NCI-H1092 treated with DMSO at 0.1 percent for 48 hours (cell line): ENCODE measurements around the gene CLEC2L.
"Not testable (repeated sequence)": the region's sequence is repeated elsewhere in the genome, so short reads cannot be mapped to it uniquely, and the experiment has no call there.

Experiments used
- DNase-seq: peaks from one replicate; lab custom pipeline; 2025; lab: John Stamatoyannopoulos, UW

The CLEC2L gene

GRCh38 chr7:139523968-139524815, 707 bp downstream of the CLEC2L start:
- DNase-seq, result no peak

GRCh38 chr7:139525239-139525638, 1.8 kb downstream of the CLEC2L start:
- no peak for DNase-seq

DNA sequence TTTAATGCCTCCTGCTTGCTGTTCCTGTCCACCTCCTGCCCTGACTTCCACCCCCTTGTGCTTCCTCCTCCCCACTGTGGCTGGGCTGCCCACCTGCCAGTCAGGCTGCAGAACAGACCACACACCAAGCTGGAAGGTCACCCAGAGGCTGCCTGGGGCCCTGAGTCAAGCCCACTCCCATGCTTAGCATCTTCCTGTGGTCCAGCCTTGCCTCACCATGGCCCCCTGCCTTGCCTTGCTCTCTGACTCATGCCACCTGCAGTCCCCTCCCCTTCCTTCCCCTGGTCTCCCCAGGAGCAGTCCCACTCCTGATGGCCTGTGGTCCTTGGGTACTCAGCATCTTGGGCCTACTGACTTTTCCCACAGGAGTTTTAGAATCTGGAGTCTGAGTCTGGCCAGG, 2.3 kb downstream of the CLEC2L start:
- no peak for DNase-seq

- DNase-seq, result no peak
These were observed 3.4 kb downstream of the CLEC2L start for GRCh38 chr7:139526578-139527544.

GRCh38 chr7:139531094-139531493, 7.6 kb downstream of the CLEC2L start:
- DNase-seq, result no peak

- DNase-seq, result no peak
These were observed 9.2 kb downstream of the CLEC2L start for GRCh38 chr7:139532636-139533155.

GRCh38 chr7:139534096-139534495, 10.6 kb downstream of the CLEC2L start:
- no peak for DNase-seq

DNA sequence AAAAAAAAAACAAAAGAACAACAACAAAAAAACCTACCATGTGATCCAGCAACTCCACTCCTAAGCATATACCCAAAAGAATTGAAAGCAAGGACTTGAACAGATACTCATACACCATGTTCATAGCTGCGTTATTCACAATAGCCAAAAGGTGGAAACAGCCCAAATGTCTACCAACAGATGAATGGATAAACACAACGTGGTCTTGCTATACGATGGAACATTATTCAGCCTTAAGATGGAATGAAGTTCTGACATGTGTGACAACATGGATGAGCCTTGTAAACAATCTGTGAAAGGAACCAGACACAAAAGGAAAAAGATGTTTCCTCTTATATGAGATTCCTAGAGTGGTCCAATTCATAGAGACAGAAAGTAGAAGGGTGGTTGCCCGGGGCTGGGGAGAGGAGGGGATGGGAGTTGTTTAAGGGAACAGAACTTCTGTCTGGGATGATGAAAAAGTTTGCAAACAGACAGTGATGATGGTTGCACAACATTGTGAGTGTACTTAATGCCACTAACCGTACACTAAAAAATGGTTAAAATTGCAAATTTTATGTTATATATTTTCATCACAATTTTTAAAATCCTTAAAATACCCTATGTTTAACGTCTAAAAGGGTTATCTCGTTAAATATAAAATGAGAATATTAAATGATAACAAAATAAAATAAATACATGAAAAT, 11.6 kb downstream of the CLEC2L start:
- no peak for DNase-seq

DNA sequence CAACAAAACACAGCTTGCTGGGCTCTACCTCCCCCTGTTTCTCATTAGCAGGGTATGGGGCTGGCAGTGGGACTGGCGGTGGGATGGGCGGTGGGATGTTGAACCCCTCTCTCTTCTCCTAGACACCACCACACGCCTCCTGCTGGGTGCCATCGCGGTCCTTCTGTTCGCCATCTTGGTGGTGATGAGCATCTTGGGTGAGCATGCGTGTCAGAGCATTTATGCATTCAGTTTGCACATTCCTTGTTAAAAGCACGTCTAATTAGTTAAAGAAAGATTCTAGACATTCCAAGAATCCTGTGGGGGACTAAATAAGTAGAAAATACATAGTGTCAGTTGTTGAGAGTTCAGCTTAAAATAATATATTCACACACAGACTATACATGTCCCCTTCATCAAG, 12.7 kb downstream of the CLEC2L start:
- no peak for DNase-seq

DNA sequence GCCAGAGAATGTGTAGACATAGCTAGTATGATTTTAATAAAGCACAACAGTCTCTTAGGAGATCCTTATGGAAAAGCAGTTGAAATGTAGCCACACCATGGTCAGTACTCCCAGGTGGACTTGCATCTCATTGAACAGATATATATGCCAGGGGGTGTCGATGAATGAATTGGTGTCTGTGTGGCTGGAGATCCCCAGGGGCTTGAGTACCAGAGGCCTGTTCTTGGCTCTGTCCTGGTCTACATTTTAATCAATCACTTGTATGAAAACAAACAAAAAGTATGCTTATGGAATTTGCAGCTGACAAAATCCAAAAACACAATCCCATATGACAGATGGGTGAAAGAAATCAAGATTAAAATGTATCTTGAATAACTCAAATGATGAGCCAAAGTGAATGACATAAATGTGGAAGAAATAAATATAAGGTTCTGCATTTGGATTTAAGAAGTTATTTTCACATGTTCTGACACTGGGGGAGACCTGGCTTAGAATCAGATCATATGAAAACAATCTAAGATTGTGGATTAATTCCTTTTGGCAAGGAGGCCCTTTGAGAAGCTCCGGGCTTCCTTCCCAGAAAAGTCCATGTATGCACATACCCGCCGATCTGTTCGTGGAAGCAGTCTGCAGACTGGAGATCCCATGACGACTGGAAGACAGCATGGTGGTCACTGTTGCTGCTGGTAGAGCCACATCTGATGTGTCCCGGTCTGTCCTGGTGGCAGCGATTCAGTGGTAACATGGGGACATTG, 15.6 kb downstream of the CLEC2L start:
- no peak for DNase-seq

DNA sequence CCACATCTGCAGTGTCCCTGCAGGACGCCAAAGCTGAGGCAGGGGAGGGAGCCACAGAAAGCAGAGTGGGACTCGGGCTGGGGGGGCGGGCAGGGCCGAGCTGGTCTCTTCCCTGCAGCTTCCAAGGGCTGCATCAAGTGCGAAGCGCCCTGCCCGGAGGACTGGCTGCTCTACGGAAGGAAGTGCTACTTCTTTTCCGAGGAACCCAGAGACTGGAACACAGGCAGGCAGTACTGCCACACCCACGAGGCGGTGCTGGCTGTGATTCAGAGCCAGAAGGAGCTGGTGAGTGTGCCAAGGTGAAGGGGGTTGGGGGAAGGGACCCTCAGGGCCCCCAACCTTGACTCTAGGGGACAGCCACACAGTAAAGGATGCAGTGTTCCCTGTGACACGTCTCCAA, 16.7 kb downstream of the CLEC2L start:
- DNase-seq, result no peak

- no peak for DNase-seq
These were observed 18.3 kb downstream of the CLEC2L start for GRCh38 chr7:139541600-139542307.

DNA sequence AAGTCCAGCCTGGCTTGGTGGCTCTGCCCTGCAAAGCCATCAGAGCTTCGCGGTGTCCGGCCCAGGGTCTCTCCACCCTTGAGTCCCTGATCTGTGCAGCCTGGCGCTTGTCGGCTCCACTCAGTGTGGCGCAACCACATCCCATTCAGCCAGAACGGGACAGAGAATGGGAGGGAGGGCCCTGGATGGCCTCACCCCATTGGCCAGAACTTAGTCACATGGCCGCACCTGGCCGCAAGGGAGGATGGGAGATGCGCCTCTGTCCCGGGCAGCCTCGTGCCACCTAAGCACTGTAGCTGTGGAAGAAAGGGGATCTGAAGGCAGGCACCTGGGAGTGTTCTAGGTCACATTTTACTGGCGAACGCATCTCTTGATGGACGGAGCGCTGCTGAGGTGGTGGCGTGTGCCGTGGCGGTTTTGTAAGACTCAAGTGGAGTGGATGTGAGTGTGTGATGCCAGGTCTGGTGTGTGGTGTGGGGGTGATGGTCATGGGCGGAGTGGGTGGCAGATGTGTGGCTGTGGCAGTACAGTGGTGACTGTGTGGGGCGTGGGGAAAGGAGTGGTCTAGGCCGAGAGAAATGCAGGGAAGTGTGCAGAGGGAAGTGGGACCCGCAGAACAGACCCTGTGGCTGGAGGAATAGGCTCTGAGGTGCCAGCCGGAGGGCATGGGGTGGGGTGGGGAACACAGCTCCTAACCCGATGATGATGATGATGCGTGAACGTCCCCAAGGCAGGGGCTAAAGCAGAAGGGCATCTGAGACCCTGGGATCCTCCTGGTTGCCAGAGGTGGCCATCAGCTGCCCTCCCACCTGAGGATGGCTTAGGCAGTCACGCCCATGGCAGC, 19.0 kb downstream of the CLEC2L start:
- DNase-seq, result no peak

DNA sequence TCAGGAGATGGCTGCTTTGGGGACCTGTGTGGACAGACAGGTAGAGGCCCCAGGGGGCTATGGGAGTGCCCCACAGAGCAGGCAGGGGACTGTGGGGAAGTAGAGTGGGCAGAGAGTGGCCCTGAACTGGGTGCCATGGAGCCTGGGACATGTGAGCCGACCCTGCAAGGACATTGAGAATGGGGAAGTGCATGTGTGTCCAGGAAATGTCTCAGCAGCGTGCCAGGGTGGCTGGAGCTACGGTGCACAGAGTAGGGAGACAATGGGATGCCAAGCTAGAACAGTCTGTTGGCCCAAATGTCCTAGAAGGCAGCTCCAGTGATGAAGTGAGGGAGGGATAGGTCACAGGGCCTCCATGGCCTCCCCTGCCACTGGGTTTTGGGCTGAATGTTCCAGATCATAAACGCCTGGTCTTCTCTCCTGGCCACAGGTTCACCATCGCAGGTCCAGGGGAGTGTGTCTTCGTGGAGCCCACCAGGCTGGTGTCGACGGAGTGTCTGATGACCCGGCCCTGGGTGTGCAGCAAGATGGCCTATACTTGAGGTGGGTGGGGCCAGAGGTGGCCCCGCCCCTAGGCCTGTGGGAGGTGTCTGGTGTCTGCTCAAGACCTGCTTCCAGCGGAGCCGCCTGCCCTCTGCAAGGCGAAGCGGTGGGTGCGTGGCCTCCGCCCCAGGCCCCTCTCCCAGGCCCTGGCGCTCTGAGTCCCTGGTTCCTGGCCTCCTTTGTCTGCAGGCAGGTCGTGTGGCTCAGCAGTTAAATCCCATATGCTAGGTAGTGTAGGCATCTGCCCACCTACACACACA, 20.5 kb downstream of the CLEC2L start:
- no peak for DNase-seq

GRCh38 chr7:139544645-139545044, 21.2 kb downstream of the CLEC2L start:
- DNase-seq, result no peak

GRCh38 chr7:139548302-139549028, 25.0 kb downstream of the CLEC2L start:
- no peak for DNase-seq

GRCh38 chr7:139553991-139554700, 30.7 kb downstream of the CLEC2L start:
- DNase-seq, result not testable (repeated sequence)
